HEK293T (cell line): ENCODE data around the gene CALML3.

Experiments used
- CTBP1 ChIP-seq: fragments of 450-650 bp; IDR thresholded peaks from 2 replicates; pipeline ENCODE4 v1.6.1; 2016; ENCODE audit warnings: borderline replicate concordance
- ELF4 ChIP-seq: fragments of 450-650 bp; IDR thresholded peaks from 2 replicates; pipeline ENCODE4 v1.6.1; 2017; ENCODE audit warnings: antibody characterized with exemption
- FOXA1 ChIP-seq: fragments of 450-650 bp; IDR thresholded peaks from 2 replicates; pipeline ENCODE4 v1.6.1; 2016; ENCODE audit warnings: mild to moderate bottlenecking
- FOXK2 ChIP-seq: fragments of 450-650 bp; IDR thresholded peaks from 2 replicates; pipeline ENCODE4 v1.6.1; 2016; ENCODE audit warnings: mild to moderate bottlenecking
- FOXM1 ChIP-seq: fragments of 450-650 bp; IDR thresholded peaks from 2 replicates; pipeline ENCODE4 v1.6.1; 2017; ENCODE audit warnings: mild to moderate bottlenecking, borderline replicate concordance
- HDGF ChIP-seq: fragments of 450-650 bp; IDR thresholded peaks from 2 replicates; pipeline ENCODE4 v1.6.1; 2017; ENCODE audit warnings: antibody characterized with exemption, borderline replicate concordance
- LEF1 ChIP-seq: fragments of 450-650 bp; IDR thresholded peaks from 2 replicates; pipeline ENCODE4 v1.6.1; 2017; ENCODE audit warnings: mild to moderate bottlenecking, borderline replicate concordance
- NFRKB ChIP-seq: fragments of 450-650 bp; IDR thresholded peaks from 2 replicates; pipeline ENCODE4 v1.6.1; 2016; ENCODE audit warnings: mild to moderate bottlenecking, moderate library complexity
- PKNOX1 ChIP-seq: fragments of 450-650 bp; IDR thresholded peaks from 2 replicates; pipeline ENCODE4 v1.6.1; 2016
- SP1 ChIP-seq: fragments of 450-650 bp; IDR thresholded peaks from 2 replicates; pipeline ENCODE4 v1.6.1; 2017
- SUZ12 ChIP-seq: fragments of 450-650 bp; IDR thresholded peaks from 2 replicates; pipeline ENCODE4 v1.6.1; 2016; ENCODE audit warnings: mild to moderate bottlenecking
- TARDBP ChIP-seq: fragments of 450-650 bp; IDR thresholded peaks from 2 replicates; pipeline ENCODE4 v1.6.1; 2016

- no peak for TF ChIP-seq HDGF
- TF ChIP-seq FOXM1: no peak
- TF ChIP-seq SP1: no peak
- TF ChIP-seq FOXA1: no peak
- TF ChIP-seq SUZ12: no peak
- no peak for TF ChIP-seq TARDBP
- no peak for TF ChIP-seq CTBP1
- no peak for TF ChIP-seq LEF1
- no peak for TF ChIP-seq ELF4
- TF ChIP-seq PKNOX1: no peak
- TF ChIP-seq NFRKB: no peak
- no peak for TF ChIP-seq FOXK2
Measured at GRCh38 chr10:5492929-5493576, 31.7 kb upstream of the CALML3 start.
